ENCODE results near the gene MYBPC2. TPM values are rescaled to one million over a fixed set of nuclear protein-coding genes. Genes with fewer than 3 reads are reported as not detected.

The MYBPC2 gene
- total RNA-seq, result not detected in 2 replicates

DNA sequence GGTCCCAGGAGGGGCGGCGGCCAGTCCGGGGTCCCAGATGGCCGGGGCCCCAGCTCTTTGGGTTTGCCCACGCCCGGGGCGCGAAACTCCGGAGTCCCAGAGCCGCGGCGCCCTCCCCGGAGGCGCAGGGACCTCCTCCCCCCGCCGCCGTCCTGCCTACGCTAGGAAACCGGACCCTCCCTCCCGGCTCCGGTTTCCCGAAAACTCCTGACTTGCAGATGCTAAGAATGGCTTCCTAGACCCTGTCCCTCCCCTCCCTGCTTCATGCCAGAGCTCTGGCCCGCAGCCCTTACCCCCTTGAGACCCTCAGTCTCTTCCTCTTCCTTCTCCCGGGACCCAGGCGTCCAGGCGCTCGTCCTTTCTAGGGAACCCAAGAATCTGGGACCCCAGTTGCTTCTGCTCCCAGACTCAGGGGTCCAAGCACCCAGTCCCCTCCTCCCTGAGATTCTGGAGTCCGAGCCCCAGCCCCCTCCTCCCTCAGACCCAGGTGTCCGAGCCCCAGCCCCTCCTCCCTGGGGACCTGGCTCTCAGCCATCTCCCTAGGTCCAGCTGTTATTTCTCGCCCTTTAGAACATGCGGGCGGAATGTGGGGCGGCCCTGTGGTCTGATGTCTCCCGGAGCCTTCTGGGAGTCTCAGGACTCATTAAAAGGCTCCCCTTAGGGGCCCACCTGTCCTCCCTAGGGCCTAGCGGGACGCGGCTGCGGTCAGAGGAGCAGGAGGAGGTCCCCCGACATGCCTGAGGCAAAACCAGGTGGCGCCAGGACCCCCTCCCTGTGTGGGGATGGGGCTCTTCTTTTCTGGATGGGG is at the start of gene MYBPC2:
MYBPC2 (plus strand) TSS at position 672 of the 808 bp plus-strand sequence; CDS start at position 734, 62 bp downstream.

DNA sequence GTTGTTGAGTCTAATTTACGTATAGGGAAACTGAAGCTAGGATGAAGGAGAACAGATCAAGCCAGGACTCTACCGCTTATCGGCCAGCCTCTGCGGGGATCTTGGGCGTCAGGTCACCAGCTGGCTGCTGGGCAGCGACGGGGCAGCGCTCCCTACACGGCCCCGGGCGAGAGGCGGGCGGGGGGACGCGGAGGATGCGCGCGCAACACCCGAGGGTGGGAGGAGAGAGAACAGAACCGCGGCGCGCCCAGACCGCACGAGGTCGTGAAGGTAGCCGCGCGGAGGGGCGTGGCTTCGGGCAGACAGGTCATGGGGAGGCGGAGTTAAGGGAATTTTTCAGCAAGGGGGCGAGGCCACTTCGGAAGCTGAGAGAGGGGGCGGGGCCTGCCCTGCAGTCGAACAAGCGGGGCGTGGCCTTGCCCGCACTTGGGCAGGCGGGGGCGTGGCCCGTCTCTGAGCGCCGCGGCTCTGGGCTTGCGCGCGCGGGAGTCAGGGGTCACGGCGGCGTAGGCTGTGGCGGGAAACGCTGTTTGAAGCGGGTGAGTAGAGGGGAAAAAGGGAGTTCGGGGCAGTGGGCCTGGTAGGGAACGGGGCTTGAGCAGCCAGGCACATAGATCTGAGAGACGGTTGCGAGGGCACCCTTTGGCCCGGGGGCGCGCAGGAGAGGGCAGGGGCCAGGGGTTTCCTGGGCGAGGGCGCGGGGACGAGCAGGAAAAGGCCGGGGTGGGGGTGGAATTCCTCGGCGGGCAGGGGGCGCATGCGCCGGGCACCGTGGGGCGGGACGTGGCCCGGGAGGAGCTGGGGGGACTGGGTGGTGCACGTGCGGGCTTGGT is 48.6 kb upstream of the MYBPC2 start, which contains the start of gene POLD1:
POLD1 (plus strand) TSS at position 496 of the 833 bp plus-strand sequence. CDS start 14,505 bp downstream, outside the sequence.

DNA sequence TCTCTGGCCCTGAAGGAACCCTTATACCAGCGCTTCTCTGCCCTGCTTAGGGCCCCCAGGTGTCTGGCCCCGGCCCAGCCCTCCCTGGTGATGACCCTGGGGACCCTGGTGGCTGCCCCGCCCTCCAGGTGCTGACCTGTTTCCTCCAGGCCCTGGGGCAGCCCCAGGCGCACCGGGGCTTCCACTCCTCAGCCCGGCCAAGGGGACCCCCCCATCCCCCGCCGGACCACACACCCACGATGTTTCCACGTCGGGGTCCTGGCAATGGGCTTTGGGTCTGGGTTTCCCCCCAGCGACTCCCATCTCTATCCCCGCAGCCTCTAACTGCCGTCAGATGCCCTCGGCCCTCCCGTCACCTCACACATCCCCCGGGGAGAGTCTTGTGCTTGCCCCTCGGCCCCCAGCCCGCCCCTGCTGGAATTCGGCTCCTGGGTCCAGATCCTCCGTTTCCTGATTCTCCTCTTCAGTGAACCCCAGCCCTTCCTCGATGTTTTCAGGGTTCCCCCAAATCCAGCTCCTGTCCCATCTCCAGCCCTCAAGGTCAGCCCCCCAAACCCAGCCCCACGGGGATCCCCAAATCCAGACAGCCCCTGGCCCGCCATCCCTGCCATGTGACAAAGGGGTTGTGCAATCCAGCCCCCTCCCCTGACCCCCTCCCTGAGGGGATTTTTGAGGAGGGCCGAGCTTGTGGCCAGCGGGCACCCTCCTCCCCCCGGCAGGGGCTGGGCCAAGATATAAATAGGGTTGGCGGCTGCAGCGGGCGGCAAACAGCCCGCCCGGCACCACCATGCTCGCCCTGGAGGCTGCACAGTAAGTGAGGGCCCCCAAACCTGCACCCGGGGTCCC is 14.3 kb upstream of the MYBPC2 start, which contains the start of gene SPIB:
SPIB (plus strand) TSS at position 763 of the 846 bp plus-strand sequence; CDS start at position 788, 25 bp downstream.

DNA sequence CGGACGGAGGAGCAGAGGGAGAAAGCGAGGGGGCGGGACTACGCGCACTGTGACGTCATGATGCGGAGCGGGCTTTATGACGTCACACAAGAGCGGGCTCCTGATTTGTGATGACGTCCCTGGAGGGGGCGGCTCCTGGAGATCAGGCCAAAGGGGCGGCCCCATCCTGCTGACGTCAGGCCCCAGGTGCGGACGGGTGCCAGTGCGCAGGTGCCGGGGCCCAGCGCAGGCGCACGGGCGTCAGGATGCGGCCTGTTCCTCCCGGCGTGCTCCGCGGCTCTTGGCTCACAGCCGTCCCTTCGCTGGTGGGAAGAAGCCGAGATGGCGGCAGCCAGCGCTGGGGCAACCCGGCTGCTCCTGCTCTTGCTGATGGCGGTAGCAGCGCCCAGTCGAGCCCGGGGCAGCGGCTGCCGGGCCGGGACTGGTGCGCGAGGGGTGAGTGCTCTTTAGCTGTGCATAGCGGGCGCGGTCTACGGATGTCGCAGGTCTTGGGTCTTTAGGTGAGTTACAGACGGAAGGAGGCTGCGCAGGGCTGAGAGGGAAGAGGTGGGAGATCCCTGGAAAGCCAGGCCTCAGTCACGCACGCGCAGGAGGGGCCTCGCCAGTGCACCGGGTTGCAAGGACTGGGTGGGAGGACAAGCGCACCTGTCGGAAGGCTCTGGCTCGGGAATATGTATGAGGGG is 43.7 kb downstream of the MYBPC2 start, which contains the start of the genes EMC10 and GARIN5A:
EMC10 (plus strand) TSS at position 284 of the 683 bp plus-strand sequence; CDS start at position 322, 38 bp downstream.
GARIN5A (minus strand) TSS at position 625 of the 683 bp plus-strand sequence; CDS start at position 165, 460 bp downstream.

DNA sequence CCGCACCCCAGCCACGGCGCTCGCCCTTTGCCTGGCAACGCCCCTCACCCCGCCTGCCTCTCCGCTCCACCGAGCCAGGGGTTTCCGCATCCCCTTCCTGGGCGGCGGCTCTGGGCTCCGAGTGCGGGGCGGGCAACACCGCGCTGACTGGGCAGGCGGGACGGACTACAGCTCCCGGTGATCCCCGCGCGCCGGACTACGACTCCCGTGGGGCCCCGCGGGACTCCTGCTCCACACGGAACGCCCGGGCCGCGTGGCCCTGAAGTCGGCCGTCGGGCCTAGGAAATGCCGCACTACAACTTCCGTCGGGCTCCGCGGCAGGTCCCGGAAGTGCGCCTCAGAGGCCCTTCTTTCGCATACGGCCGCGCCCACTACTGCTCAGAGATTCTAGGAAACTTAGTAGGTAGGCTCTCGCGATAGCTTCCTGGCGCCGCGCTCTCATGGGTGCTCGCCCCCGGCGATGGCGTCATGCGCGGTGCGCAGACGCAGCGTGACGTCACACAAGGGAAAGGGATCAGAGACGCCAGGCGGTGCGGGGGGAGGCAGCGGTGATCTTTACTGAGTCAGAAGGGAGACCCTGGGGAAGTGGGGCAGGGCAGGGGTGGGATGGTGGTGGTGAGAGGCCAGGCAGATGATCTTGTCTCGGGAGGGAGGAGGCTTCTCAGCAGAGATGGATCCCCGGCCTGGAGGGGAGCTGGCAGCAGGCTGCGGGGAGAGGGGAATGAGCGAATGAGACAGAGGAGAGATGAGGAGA is 78.6 kb downstream of the MYBPC2 start, which contains the start of gene JOSD2:
JOSD2 (minus strand) TSS at position 123 of the 754 bp plus-strand sequence. CDS start 760 bp downstream, outside the sequence.

DNA sequence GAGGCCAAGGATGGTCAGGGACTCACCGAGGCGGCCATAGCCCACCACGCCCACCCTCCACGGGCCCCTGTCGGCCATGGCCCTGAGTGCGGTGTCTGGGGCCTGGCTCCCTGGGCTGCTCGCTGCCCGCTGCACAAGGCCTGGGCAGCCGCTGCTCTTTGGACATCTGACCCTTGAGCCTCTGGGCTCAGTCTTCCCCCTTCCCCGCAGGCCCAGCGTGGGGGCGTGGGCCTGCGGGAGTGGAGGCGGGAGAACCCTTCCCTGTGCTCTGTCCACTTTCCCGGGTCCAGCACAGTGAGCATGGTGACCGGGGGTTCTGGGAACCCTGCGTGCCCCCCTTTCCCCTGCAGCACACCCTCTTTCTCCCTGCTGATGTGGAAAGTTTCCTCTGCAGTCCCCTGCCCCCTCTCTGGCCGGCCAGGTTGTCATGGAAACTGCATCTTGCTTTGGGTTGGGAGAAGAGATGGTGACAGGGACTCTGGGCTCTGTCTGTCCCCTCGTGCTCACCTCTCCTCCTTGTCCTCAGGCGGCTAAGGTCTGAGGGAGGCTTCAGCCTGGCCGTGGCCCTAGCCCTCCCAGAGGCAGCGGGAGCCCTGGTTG is 81.2 kb downstream of the MYBPC2 start, which contains the start of gene ASPDH:
ASPDH (minus strand) TSS at position 168 of the 600 bp plus-strand sequence; CDS start at position 78, 90 bp downstream.

Other genes starting within 250 kb of the MYBPC2 start
- gene MYH14, start 229.3 kb upstream of the MYBPC2 start, total RNA-seq, result 0.08 and 0.23 TPM in 2 replicates
- gene KCNC3, start 103.5 kb upstream of the MYBPC2 start, total RNA-seq, result not detected in 2 replicates
- gene NAPSA, start 67.3 kb upstream of the MYBPC2 start, total RNA-seq, result 0.15 and 0.23 TPM in 2 replicates
- 57.8 and 77.5 TPM in 2 replicates for gene NR1H2, start 56.4 kb upstream of the MYBPC2 start, total RNA-seq
- gene POLD1, start 48.5 kb upstream of the MYBPC2 start, total RNA-seq, result 40.3 and 64.4 TPM in 2 replicates
- not detected in 2 replicates for gene SPIB, start 14.0 kb upstream of the MYBPC2 start, total RNA-seq
- gene EMC10, start 43.6 kb downstream of the MYBPC2 start, total RNA-seq, result 75.7 and 78.8 TPM in 2 replicates
- 0.23 and 0.78 TPM in 2 replicates for gene GARIN5A, start 44.0 kb downstream of the MYBPC2 start, total RNA-seq
- gene JOSD2, start 78.3 kb downstream of the MYBPC2 start, total RNA-seq, result 36.5 and 50.0 TPM in 2 replicates
- gene ASPDH, start 81.0 kb downstream of the MYBPC2 start, total RNA-seq, result not detected in 2 replicates
- not detected in 2 replicates for gene LRRC4B, start 135.5 kb downstream of the MYBPC2 start, total RNA-seq
- not detected in 2 replicates for gene SYT3, start 207.0 kb downstream of the MYBPC2 start, total RNA-seq
- gene C19orf81, start 216.6 kb downstream of the MYBPC2 start, total RNA-seq, result not detected in 2 replicates

Data from hair follicular keratinocyte (primary cell).